DND-41 (cell line): ENCODE results near the gene TTLL6.

Experiments used
- CTCF ChIP-seq: IDR thresholded peaks from 2 replicates; pipeline ENCODE4 v1.5.1; 2012; ENCODE audit warnings: borderline replicate concordance, low read length, moderate library complexity, mild to moderate bottlenecking; ENCODE audit not compliant: poor library complexity, severe bottlenecking; ENCODE audit errors: extremely low read depth
- EZH2 ChIP-seq: IDR thresholded peaks from 3 replicates; pipeline ENCODE4 v1.6.1; 2012; ENCODE audit warnings: borderline replicate concordance, low read depth, mild to moderate bottlenecking, moderate library complexity, low read length, inconsistent platforms; ENCODE audit not compliant: severe bottlenecking

GRCh38 chr17:48841395-48841831 lies 24.4 kb upstream of the TTLL6 start:
- TF ChIP-seq CTCF (no peak), EZH2 (no peak)
